AML-193 (cell line): Measurements from ENCODE around the gene INSC.

ENCODE experiments used
- DNase-seq, 2 experiments: peaks; one replicate each; lab custom pipeline; 2025; lab: John Stamatoyannopoulos, UW

The INSC gene

GRCh38 chr11:15288863-15289262, 174.1 kb downstream of the INSC start:
- DNase-seq = no peak

- no peak for DNase-seq
Observed at GRCh38 chr11:15289723-15290122, 175.0 kb downstream of the INSC start.

GRCh38 chr11:15291885-15292284, 177.2 kb downstream of the INSC start:
- no peak for DNase-seq

GRCh38 chr11:15293975-15294620, 179.4 kb downstream of the INSC start:
- DNase-seq = no peak

- DNase-seq = no peak
Observed at GRCh38 chr11:15295695-15296094, 181.0 kb downstream of the INSC start.
